GM12872 (cell line): Measurements from ENCODE around the gene POMC.

Source experiments
- CTCF ChIP-seq: IDR thresholded peaks from 3 replicates; pipeline ENCODE4 v1.5.1; 2011; ENCODE audit warnings: low read depth, mild to moderate bottlenecking, low read length, moderate library complexity; ENCODE audit not compliant: insufficient read depth

Gene POMC

GRCh38 chr2:25160376-25160775, 8.0 kb downstream of the POMC start:
- TF ChIP-seq CTCF, result no peak

DNA sequence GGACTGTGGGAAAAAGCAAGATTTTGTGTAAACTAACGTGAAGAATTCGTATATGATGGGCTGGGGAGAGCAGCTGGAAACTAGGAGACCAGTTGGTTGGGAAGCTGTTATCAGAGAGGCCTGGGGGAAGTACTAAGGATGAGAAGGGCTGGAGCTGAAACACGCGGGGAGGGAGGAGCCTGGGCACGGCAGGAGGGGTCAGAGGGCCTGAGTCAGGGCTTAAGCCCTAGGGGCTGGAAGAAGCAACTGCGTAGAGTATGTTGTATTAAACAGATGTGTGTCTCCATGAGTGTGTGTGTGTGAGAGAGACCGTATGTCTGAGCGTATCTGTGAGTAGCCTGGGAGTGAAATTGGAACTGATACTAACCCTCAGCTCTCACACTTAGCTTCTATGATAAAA, 8.4 kb downstream of the POMC start:
- TF ChIP-seq CTCF, result no peak; the same call in 2 of the 3 replicates

- TF ChIP-seq CTCF, result no peak
Measured at GRCh38 chr2:25158096-25158852, 10.1 kb downstream of the POMC start.

DNA sequence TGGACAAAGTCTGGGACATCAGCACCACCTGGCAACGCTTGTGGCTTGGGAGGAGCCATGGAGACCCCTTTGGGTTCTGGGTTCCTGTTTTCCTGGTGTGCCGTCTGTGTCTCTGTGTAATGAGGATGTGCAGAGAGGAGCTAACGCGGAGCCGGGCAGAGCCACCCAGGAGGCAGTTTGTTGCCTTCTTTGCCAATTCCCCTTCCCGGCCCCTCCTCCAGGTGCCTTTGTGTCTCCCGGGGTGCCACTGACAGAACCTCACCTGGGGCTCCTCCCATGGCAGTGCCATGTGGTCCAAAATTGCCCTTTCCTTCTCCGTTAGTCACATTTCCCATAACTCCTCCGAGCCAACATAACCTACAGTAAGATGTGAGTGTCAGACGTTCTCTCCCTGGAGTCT, 13.0 kb downstream of the POMC start:
- TF ChIP-seq CTCF, result no peak

GRCh38 chr2:25151718-25152117, 16.7 kb downstream of the POMC start:
- TF ChIP-seq CTCF, result no peak

DNA sequence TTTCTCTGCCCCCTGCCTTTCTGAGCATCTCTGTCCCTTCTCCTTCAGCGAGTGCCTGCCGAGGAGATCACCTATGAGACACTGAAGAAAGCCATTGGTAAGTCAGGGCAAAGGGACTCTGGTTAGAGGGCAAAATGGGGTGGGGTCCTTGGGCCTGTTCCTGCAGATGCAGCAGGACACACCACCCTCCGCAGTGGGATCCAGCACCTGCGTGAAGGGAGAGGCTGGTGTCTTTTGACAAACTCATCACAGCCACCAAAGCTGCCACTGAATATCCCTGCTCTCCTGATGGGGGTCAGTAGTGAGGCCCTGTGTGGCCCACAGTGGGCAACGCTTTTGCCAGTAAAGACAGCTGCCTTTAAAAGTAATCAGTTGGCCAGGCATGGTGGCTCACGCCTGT, 18.7 kb downstream of the POMC start:
- TF ChIP-seq CTCF, result no peak

DNA sequence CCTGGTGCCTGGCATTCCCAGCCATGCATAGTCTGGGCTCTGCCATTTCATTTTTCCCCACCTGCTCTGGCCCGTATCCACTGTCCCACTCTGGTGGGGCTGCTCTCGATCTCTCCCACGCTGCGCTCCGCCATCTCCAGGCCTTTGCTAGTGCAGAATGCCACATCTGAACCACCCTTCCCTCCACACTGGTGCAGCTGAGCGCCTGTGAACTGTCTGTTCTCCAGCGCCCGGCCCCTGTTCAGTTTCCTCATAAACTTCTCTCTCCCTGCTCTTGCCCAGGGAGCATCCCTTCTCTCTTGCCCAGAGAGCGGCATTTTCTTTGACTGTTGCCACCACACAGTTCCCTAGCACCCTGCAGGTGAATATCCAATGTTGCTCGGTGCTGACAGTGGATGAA, 21.5 kb downstream of the POMC start:
- TF ChIP-seq CTCF, result no peak
